ENCODE data around the gene DIP2A. TPM values are rescaled to one million over a fixed set of nuclear protein-coding genes. Genes with fewer than 3 reads are reported as not detected.

The DIP2A gene
- polyA plus RNA-seq, 1 donor (not counting 4 experiments of a cell fraction or from before 2014, with no cell fraction given), result 41.6 TPM

GRCh38 chr21:46549650-46550049, 91.0 kb downstream of the DIP2A start:
- H3K9me3 ChIP-seq (ENCODE audit: control insufficient read depth, low read depth, low read length), result no peaks in the 10 kb centered on the region
- no peak for DNase-seq (ENCODE audit: low read depth, low spot score)
- FAIRE-seq, result no peak
- peaks cover 39 to 53% of the 10 kb centered on the region in 2 experiments for H3K36me3 ChIP-seq (ENCODE audit: control insufficient read depth in 2 of 2, extremely low read depth in 1 of 2, insufficient read depth in 2 of 2, low read length in 2 of 2)
- H3K4me1 ChIP-seq (ENCODE audit: control insufficient read depth, extremely low read depth, insufficient read depth, low read length), result peaks cover 11% of the 10 kb centered on the region
- no peak for TF ChIP-seq CTCF (optimal IDR thresholded peaks at IDR 0.05 in 1 of 3, IDR thresholded peaks at IDR 0.05 in 1 of 3, conservative IDR thresholded peaks at IDR 0.05 in 1 of 3; ENCODE audit: extremely low read depth in 1 of 3, insufficient read depth in 2 of 3, low read length in 3 of 3)
- TF ChIP-seq EZH2 (IDR thresholded peaks at IDR 0.05; ENCODE audit: low read length), result no peak
- dilution Hi-C loops (cut with MboI; ENCODE audit: extremely low pct_ligation_motif_present, low sequenced_read_pairs), result no loop called here
- H2AFZ ChIP-seq (ENCODE audit: control insufficient read depth, low read length), result no peak overlapping the region
- no peaks in the 10 kb centered on the region for H3K79me2 ChIP-seq (ENCODE audit: control insufficient read depth, insufficient read depth, low read length)
- no peak overlapping the region for H3K9ac ChIP-seq (ENCODE audit: control insufficient read depth, extremely low read depth, insufficient read depth, low read length)
- H3K4me2 ChIP-seq (ENCODE audit: control insufficient read depth, extremely low read depth, insufficient read depth, low read depth, low read length), result no peak overlapping the region
- no peak overlapping the region for H3K4me3 ChIP-seq (ENCODE audit: control insufficient read depth in 2 of 3, extremely low read depth in 1 of 3, insufficient read depth in 2 of 3, low read depth in 1 of 3, low read length in 3 of 3)
- H3K27ac ChIP-seq (ENCODE audit: control insufficient read depth, insufficient read depth, low read length), result no peak overlapping the region
- no peaks in the 10 kb centered on the region for H4K20me1 ChIP-seq (ENCODE audit: control insufficient read depth, extremely low read depth, insufficient read depth, low read length)
- no peaks in the 10 kb centered on the region for H3K9me1 ChIP-seq (ENCODE audit: control insufficient read depth, extremely low read depth, insufficient read depth, low read length)
- no peaks in the 10 kb centered on the region for H3K27me3 ChIP-seq (ENCODE audit: control insufficient read depth, extremely low read depth, insufficient read depth, low read length)

GRCh38 chr21:46550116-46550941, 91.6 kb downstream of the DIP2A start:
- H3K27ac ChIP-seq (ENCODE audit: control insufficient read depth, insufficient read depth, low read length), result no peak overlapping the region
- TF ChIP-seq EZH2 (IDR thresholded peaks at IDR 0.05; ENCODE audit: low read length) (no peak), CTCF (optimal IDR thresholded peaks at IDR 0.05 in 1 of 3, IDR thresholded peaks at IDR 0.05 in 1 of 3, conservative IDR thresholded peaks at IDR 0.05 in 1 of 3; ENCODE audit: extremely low read depth in 1 of 3, insufficient read depth in 2 of 3, low read length in 3 of 3) (no peak)
- H3K4me2 ChIP-seq (ENCODE audit: control insufficient read depth, extremely low read depth, insufficient read depth, low read depth, low read length), result no peak overlapping the region
- no peaks in the 10 kb centered on the region for H3K9me1 ChIP-seq (ENCODE audit: control insufficient read depth, extremely low read depth, insufficient read depth, low read length)
- H3K9me3 ChIP-seq (ENCODE audit: control insufficient read depth, low read depth, low read length), result no peaks in the 10 kb centered on the region
- H2AFZ ChIP-seq (ENCODE audit: control insufficient read depth, low read length), result no peak overlapping the region
- DNase-seq (ENCODE audit: low read depth, low spot score), result no peak
- H3K79me2 ChIP-seq (ENCODE audit: control insufficient read depth, insufficient read depth, low read length), result no peaks in the 10 kb centered on the region
- no peak overlapping the region for H3K9ac ChIP-seq (ENCODE audit: control insufficient read depth, extremely low read depth, insufficient read depth, low read length)
- no peak overlapping the region for H3K4me3 ChIP-seq (ENCODE audit: control insufficient read depth in 2 of 3, extremely low read depth in 1 of 3, insufficient read depth in 2 of 3, low read depth in 1 of 3, low read length in 3 of 3)
- H3K27me3 ChIP-seq (ENCODE audit: control insufficient read depth, extremely low read depth, insufficient read depth, low read length), result no peaks in the 10 kb centered on the region
- H3K4me1 ChIP-seq (ENCODE audit: control insufficient read depth, extremely low read depth, insufficient read depth, low read length), result peaks cover 6% of the 10 kb centered on the region
- dilution Hi-C loops (cut with MboI; ENCODE audit: extremely low pct_ligation_motif_present, low sequenced_read_pairs), result no loop called here
- H4K20me1 ChIP-seq (ENCODE audit: control insufficient read depth, extremely low read depth, insufficient read depth, low read length), result no peaks in the 10 kb centered on the region
- no peak for FAIRE-seq
- peaks cover 41 to 50% of the 10 kb centered on the region in 2 experiments for H3K36me3 ChIP-seq (ENCODE audit: control insufficient read depth in 2 of 2, extremely low read depth in 1 of 2, insufficient read depth in 2 of 2, low read length in 2 of 2)

All from keratinocyte (primary cell).